ENCODE results near the gene CAMKMT.
"Not testable (repeated sequence)": the region's sequence is repeated elsewhere in the genome, so short reads cannot be mapped to it uniquely, and the experiment has no call there.

CAMKMT gene

GRCh38 chr2:44450082-44450481 lies 88.3 kb downstream of the CAMKMT start:
- DNase-seq, result peak; percentile 77

GRCh38 chr2:44450806-44451205 lies 89.1 kb downstream of the CAMKMT start:
- no peak for DNase-seq

GRCh38 chr2:44452069-44452583 lies 90.4 kb downstream of the CAMKMT start:
- no peak for DNase-seq

GRCh38 chr2:44453259-44453658 lies 91.5 kb downstream of the CAMKMT start:
- peak; percentile 35 for DNase-seq

GRCh38 chr2:44455877-44456276 lies 94.1 kb downstream of the CAMKMT start:
- no peak for DNase-seq

- DNase-seq, result no peak
These were observed 95.2 kb downstream of the CAMKMT start for GRCh38 chr2:44456946-44457345.

GRCh38 chr2:44459739-44460138 lies 98.0 kb downstream of the CAMKMT start:
- DNase-seq, result no peak

- DNase-seq, result no peak
These were observed 101.4 kb downstream of the CAMKMT start for GRCh38 chr2:44462934-44463849.

GRCh38 chr2:44464437-44464836 lies 102.7 kb downstream of the CAMKMT start:
- DNase-seq, result no peak

- no peak for DNase-seq
These were observed 108.4 kb downstream of the CAMKMT start for GRCh38 chr2:44470151-44470550.

- DNase-seq, result no peak
These were observed 116.1 kb downstream of the CAMKMT start for GRCh38 chr2:44477657-44478414.

GRCh38 chr2:44479127-44479887 lies 117.6 kb downstream of the CAMKMT start:
- peak; percentile 79 for DNase-seq

GRCh38 chr2:44480068-44480467 lies 118.3 kb downstream of the CAMKMT start:
- peak; percentile 17 for DNase-seq

GRCh38 chr2:44487052-44487451 lies 125.3 kb downstream of the CAMKMT start:
- DNase-seq, result no peak

GRCh38 chr2:44490726-44491125 lies 129.0 kb downstream of the CAMKMT start:
- DNase-seq, result no peak

- no peak for DNase-seq
These were observed 132.3 kb downstream of the CAMKMT start for GRCh38 chr2:44494006-44494405.

- no peak for DNase-seq
These were observed 133.3 kb downstream of the CAMKMT start for GRCh38 chr2:44495035-44495434.

- DNase-seq, result no peak
These were observed 133.8 kb downstream of the CAMKMT start for GRCh38 chr2:44495544-44495943.

- DNase-seq, result no peak
These were observed 134.4 kb downstream of the CAMKMT start for GRCh38 chr2:44496130-44496529.

GRCh38 chr2:44498551-44498950 lies 136.8 kb downstream of the CAMKMT start:
- DNase-seq, result no peak

GRCh38 chr2:44505664-44506063 lies 143.9 kb downstream of the CAMKMT start:
- not testable (repeated sequence) for DNase-seq

- no peak for DNase-seq
These were observed 148.5 kb downstream of the CAMKMT start for GRCh38 chr2:44510246-44510645.

- no peak for DNase-seq
These were observed 153.7 kb downstream of the CAMKMT start for GRCh38 chr2:44515416-44515815.
